Epidermal melanocyte (primary cell): ENCODE measurements around the gene GRPEL1.
"Not testable (repeated sequence)": the region's sequence is repeated elsewhere in the genome, so short reads cannot be mapped to it uniquely, and the experiment has no call there.

Experiments
- DNase-seq: peaks from one replicate; pipeline ENCODE4 v3.0.0; 2011; ENCODE audit warnings: low spot score; ENCODE audit not compliant: insufficient read length

Gene GRPEL1

DNA sequence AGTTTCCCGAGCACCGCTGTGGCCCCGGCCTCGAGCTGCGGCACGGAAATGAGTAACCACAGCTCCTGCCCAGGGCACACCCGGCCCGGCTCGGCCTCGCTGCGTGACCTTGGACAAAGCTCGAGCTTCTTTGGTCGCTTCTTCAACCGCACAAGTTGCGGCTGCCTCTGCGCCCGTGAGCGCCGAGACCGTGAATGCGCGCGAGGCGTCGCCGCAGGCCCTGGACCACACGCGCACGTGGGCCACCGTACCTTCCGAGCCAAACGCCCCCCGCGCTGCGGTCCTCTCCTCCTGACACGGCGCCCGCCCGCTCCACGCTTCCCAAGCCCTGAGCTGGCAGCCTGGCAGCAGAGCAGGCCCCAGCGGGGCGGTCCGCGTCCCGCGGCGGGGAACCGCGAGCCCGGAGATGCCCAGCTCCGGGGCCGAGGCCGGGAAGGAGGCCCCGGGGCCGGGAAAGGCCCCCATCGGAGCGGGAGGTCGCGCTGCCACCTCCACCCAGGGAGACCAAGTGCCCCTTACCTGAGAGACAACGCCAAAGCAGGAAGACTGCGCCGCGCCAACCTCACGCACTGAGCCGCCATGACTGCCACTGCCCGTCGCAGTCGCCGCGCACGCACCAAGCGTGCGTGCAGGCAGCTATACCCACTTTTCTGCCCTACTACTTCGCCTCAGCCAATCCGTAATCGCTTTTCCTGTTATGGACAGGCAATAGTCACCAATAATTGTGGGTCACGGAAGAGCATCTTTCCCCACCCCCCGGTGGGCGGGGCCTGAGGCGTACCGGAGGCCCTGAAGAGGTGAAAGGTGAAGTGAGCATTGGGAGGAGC, at the start of gene GRPEL1:
GRPEL1 (minus strand) TSS at position 613 of the 827 bp plus-strand sequence; CDS start at position 581, 32 bp downstream.
- DNase-seq, result peak; percentile 97

DNA sequence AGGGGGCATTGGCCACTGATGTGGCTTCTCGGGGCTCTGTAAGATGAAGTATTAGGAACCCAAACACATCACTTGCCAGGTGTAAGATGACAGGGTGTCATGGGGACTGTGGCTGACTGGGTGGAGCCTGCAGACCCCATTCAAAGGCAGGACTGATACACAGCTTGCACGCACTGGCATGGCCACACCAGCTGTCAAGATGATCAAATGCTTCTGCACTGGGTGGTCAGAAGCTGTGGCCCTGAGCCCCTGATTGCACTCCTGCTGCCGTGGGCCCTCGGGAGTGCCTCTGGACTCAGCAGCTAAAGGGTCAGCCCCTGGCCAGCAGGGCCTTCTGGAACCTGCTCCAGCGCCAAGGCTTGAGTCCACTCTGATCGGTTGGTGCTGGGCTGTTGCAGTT, 48.8 kb upstream of the GRPEL1 start:
- no peak for DNase-seq

DNA sequence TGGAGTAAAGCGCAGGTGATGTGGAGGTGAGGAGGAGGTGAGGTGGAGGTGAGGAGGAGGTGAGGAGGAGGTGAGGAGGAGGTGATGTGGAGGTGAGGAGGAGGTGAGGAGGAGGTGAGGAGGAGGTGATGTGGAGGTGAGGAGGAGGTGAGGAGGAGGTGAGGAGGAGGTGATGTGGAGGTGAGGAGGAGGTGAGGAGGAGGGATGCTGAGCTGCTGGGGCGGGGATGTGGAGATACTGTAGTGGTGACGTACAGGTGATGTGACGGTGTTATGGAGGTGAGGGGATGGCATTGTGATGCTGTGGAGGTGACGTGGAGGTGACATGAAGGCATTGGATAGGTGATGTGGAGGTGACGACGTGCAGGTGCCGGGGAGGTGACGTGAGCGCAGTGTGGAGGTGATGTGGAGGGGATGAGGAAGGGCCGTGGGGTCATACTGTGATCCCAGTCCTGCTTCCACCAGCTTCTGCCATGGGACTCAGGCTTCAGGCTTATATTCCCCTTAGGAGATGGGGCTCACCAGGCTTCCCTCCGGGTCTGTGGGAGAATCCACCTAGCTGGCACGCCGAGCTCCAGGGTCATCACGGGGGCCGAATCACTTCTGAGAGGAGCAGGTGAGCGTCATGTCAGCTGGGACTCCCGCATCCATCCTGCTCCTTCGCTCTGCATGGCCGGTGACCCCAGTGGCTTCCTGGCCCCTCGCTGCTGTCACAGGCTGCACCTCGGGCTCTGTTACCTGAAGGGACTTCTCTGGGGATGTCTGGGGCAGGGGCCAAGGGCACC, 47.9 kb upstream of the GRPEL1 start:
- no peak for DNase-seq

DNA sequence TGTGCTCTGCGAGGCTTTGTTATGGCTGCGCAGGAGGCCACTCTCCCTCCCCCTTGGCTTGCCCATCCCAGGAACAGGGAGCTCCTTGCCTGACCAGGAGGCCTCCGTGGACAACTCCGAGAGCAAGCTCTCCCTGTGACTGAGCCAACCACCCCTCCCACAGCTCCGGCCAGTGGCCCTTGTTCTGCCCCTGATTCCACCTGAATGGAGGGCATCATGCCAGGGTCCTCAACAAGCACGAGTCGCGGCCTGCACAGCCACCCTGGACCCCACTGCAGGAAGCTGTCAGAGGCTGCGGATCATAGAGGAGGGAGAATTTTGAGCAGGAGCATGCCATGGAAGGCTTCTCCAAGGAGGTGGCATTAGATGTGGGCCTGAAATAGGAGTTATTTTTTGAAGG, 44.8 kb upstream of the GRPEL1 start:
- no peak for DNase-seq

DNA sequence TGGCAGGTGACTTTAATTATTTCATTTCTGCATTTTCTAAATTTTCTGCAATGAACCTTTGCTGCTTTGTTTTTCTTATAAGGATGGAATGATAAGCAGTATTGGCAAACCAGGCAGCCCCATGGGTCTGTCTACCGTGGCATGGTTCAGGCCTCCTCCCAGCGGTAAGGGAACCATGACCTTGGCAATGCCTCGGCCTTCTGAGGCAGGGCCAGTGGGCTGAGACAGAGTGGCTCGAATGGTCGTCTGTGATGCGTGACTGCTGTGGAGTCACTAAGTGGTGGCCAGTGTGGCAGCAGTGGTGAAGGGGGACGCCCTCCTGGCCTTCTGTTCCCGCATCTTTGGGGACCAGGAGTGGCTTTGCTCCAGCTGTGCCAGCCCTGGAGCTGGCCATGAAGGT, 43.6 kb upstream of the GRPEL1 start:
- no peak for DNase-seq

DNA sequence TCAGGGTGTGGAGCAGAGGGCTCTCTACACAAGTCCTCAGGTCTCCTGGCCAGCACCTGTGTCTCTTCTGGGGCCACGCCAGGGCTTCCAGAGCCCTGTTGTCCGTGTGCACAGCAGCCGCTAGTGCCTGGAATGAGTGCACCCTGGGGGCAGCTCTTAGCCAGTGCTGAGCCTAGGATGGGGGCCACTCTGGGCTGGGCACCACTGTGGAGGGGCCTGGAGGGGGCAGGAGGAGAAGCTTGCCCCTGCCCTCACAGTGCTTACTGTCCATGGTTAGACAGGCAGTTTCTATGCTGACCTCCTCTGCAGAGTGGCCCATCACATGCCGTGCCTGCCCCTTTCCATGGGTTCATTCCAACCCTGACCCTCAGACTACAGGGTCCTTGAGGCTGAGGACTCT, 42.7 kb upstream of the GRPEL1 start:
- no peak for DNase-seq

DNA sequence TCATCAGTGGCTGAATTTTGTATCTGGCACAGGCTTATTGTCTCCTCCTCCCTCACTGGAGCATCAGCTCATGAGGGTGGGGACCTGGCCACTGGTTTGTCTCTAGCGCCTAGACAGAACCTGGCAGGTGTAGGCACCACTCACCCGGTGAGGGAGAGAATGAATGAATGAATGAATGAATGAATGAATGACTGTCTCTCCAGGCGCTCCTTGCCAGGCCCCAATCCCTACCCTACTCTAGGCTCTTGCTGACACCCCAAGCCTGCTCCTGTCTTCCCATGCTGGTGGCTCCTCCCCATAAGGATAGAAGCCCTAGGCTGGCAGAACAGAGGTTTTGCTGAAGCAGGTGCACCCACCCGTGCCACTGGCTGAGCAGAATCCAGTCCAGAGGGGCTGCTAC, 41.3 kb upstream of the GRPEL1 start:
- no peak for DNase-seq

DNA sequence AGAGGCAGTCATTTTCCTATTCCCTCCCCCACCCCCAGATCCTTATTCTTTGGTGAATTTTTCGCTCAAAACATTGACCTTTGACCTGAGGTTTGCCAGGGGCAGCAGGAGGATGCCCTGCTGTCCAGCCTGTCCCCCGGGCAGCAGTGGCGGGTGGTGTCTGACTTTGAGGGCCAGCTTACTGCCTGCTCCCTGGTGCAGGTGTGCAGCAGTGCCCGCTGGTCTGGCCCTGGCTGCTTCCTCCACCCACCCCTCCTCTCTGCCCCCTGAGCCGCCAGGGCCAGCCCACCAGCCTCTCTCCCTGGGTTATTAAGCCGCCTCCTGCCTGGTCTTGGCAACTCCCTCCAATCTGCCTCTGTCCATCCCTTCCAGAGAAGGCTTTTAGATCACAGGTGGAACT, 40.8 kb upstream of the GRPEL1 start:
- no peak for DNase-seq

- DNase-seq, result no peak
Measured at GRCh38 chr4:7108046-7108625, 40.3 kb upstream of the GRPEL1 start.

- DNase-seq, result no peak
Measured at GRCh38 chr4:7107166-7107905, 39.5 kb upstream of the GRPEL1 start.

DNA sequence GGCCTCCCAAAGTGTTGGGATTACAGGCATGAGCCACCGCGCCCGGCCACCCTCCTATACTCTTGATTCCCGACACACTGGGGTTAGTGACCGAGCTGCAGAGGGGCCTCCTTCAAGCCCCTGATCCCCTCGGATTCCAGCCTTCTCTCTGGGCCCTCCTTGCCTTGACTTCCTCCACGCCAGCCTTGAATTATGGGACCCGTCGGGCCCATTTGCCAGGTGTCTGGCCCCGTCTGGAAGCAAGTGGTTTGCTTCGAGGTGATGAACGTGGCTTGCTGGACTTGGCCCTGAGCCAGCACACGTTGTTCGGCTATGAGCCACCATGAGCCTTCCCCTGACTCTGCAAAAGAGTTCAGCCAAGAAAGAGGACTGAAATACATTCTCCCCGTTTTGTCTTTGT, 37.4 kb upstream of the GRPEL1 start:
- no peak for DNase-seq

DNA sequence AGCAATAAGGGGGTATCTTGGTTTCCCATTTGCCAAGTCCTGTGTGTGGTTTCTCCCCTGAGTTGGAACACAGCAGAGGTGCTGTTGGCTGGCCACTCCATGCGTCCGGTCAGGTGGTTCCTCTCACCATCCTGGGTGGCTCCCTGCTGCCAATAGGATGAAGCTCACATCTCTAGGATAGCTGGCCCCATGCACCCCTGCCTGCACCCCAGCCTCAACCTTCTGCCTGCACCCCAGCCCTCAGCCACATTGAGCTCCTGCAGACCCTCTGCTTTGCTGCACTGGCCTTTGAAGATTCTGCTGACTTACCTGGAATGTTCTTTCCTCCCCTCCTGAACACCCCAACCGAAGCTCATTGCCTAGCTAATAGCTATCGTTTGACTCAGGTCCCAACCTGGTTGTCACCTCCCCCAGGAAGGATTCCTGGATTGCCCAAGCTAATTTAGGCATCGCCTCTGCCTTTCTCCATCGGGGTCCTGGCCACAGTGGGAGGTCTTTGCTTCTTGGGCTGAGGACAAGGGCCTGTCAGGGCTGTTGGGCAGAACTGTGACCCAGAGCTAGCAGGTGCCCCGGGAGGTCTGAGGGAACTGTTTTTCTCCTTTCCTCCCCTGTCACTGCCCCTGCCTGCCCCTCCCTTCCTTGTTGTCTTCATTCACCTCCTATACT, 36.6 kb upstream of the GRPEL1 start:
- DNase-seq, result no peak

GRCh38 chr4:7103607-7104365, 35.9 kb upstream of the GRPEL1 start:
- DNase-seq, result no peak

GRCh38 chr4:7103031-7103606, 35.3 kb upstream of the GRPEL1 start:
- DNase-seq, result peak; percentile 88

DNA sequence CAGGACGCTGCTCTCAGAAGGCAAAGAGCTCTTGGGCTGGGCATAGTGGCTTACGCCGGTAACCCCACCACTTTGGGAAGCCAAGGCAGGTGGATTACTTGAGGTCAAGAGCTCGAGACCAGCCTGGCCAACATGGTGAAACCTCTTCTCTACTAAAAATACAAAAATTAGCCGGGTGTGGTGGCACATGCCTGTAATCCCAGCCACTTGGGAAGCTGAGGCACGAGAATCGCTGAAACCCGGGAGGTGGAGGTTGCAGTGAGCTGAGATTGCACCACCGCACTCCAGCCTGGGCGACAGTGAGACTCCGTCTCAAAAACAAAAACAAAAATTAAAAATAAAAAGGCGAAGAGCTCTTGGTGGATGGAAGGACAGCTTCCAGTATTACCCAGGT, 34.6 kb upstream of the GRPEL1 start:
- DNase-seq, result not testable (repeated sequence)

DNA sequence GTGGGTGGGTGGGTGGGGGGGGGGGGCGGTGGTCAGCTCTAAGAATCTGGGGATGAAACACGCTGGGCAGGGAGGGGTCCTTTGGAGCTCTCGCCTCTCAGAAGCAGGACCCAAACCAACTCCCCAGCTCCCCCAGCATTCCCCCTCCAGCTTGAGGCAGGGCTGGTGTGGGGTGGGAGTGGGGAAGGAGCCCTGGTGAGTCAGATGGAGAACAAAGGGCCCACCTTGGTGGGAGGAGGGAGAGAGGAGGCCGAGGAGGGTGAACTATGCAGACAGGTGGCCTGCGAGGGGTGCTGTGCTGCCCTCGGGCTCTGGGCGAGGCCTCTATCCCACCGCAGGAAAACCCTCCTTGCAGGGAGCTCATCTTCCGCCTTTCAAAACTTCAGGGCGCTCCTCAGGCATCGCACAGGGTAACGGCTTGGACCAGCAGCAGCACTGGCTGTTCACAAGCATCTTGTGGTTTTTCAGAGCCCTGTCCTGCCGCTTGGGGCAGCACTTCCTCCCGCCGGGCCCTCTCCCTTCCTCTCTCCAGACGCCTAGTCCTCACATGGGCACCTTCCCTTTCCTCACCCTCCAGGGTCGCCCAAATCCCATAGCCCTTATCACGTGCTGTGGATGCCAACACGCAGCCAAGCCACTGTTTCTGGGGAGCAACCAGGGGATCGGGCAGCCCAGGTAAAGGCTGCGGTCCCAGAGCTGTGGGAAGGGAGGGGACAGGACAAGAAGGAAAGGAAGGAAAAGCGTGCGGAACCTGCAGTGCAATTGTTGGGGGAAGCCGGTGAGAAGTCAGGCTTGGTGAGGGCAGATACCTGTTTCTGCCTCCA, 34.0 kb upstream of the GRPEL1 start:
- DNase-seq, result peak; percentile 60

DNA sequence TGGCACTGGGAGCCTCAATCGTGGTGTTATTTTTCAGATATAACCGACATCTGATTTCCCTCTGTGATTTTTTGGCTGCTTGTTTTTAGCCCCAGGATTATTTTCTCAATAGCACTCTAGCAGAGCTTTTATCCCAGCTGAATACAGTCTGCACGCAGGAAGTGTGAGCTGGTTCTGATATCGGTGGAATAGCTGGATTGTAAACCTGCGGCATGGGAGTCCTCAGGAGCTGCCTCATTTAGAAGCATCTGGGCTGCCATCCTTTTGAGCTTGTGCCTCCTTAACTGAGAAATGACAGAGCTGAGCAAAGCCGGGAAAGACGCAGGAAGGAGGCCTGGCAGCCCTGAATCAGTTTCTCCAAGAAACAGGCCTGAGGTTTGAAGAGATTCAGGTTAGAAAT, 28.4 kb upstream of the GRPEL1 start:
- no peak for DNase-seq

- DNase-seq, result no peak
Measured at GRCh38 chr4:7095611-7096155, 27.8 kb upstream of the GRPEL1 start.

- DNase-seq, result no peak
Measured at GRCh38 chr4:7094916-7095315, 27.1 kb upstream of the GRPEL1 start.
